Stimulated activated CD8-positive, alpha-beta memory T cell treated with anti-CD3 and anti-CD28 coated beads, Interleukin-4, amount 100 ng/mL, for 1 hour (primary cell): ENCODE results near the gene RRP1.

Source experiments
- DNase-seq, 2 donors: peaks; one replicate each; pipeline ENCODE4 v3.0.0-alpha.2; 2020; ENCODE audit warnings: low read depth in 2 of 2, low spot score in 1 of 2

RRP1 gene

GRCh38 chr21:43758811-43759210 lies 30.6 kb upstream of the RRP1 start:
- DNase-seq = no peak

GRCh38 chr21:43759651-43760050 lies 29.7 kb upstream of the RRP1 start:
- DNase-seq = no peak

GRCh38 chr21:43760391-43760958 lies 28.9 kb upstream of the RRP1 start:
- no peak for DNase-seq

- DNase-seq = no peak
These were observed 27.5 kb upstream of the RRP1 start for GRCh38 chr21:43761886-43762285.

- no peak for DNase-seq
These were observed 26.9 kb upstream of the RRP1 start for GRCh38 chr21:43762303-43763128.

DNA sequence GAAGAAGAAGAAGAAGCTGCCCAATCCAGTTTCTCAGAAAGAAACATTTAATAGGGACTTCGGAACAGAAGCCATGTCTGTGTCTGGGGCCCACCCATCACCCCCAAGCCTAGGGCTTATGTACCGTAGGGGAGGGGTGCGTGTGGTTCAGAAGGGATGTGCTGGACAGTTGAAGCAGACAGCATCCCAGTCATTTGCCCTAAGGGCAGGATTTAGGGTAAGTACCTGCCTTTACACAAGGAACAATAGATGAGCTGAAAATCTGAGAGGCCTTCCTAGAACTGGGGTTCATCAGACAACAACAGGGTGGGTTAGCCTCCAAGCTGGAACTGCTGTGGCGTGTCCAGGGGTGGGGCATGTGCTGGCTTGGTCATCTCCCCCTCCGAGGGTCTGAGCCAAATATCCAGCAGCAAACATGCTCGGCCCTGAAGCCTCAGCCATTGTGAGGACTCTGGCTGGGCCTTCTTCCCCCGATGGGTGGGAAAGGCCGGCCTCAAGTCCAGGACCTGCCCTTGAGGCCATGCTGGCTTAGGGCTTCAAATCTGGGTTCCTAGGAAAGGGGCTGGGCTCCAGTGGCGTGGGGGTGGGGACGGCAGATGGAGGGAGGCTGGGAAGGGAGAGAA lies 25.4 kb upstream of the RRP1 start:
- no peak for DNase-seq

DNA sequence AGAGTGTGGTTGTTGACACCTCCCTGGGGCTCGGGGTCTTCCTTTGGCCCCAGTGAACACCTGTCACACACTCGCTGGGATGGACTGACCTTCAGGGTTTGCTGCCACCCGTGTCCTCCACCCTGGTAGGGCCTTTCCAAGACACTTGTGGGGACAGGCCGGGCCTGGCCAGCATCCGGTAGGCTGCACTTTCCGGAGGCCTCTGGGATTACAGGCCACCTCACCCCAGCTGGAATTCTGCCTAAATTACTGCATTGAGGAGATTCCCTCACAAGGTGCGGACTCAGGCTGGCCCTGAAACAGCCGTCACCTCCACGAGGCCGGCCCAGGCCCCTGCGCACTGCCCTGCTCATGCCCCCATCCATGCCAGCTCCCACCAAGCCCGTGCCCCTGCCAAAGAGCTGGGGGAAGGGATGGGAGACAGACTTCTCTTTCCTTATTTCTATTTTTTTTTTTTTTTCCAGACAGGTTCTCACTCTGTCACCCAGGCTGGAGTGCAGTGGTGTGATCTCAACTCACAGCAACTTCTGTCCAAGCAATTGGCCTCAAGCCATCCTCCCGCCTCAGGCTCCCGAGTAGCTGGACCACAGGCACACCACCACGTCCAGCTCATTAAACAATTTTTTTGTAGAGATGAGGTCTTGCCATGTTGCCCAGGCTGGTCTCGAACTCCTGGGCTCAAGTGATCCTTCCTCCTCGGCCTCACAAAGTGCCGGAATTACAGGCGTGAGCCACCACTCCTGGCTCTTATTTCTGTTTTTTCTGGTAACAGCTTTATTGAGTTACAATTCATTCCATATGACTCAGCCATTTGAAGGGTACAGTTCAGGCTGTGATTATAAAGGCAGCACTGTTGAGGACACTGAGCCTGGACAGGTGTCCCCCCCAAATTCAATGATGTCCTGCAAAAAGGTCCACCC lies 24.5 kb upstream of the RRP1 start:
- no peak for DNase-seq

- no peak for DNase-seq
These were observed 22.5 kb upstream of the RRP1 start for GRCh38 chr21:43766734-43767497.

GRCh38 chr21:43767498-43767983 lies 21.8 kb upstream of the RRP1 start:
- DNase-seq = no peak

GRCh38 chr21:43767984-43768867 lies 21.2 kb upstream of the RRP1 start:
- no peak for DNase-seq

- no peak for DNase-seq
These were observed 20.6 kb upstream of the RRP1 start for GRCh38 chr21:43768868-43769167.

- DNase-seq = no peak
These were observed 19.9 kb upstream of the RRP1 start for GRCh38 chr21:43769325-43769958.

DNA sequence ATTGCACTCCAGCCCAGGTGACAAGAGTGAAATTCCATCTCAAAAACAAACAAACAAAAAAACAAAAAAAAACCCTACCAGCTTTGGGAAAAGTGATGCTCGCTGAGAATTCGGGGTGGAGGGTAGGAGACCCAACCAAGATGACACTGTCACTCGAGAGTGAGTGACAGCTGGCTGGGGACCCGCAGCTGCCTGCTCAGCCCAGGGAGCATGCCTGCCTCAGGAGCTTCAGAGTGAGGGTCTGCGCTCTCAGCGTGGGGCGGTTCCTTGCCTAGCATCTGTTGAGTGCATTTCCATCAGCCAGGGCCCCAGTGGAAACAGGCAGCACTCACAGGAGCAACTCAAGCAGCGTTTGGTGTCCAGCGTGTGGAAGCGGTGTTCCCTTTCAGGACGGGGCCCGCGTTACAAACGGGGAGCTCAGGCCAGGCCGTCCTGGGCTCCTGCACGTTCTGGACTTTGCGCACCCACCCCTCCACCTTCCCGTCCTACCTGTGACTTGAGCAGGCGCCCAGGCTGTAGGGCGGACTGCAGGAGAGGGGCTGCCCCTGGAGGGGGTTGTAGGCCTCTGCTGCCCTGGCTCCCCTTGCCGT lies 19.2 kb upstream of the RRP1 start:
- no peak for DNase-seq

GRCh38 chr21:43771199-43771675 lies 18.1 kb upstream of the RRP1 start:
- DNase-seq = no peak

- no peak for DNase-seq
These were observed 17.5 kb upstream of the RRP1 start for GRCh38 chr21:43771698-43772424.

DNA sequence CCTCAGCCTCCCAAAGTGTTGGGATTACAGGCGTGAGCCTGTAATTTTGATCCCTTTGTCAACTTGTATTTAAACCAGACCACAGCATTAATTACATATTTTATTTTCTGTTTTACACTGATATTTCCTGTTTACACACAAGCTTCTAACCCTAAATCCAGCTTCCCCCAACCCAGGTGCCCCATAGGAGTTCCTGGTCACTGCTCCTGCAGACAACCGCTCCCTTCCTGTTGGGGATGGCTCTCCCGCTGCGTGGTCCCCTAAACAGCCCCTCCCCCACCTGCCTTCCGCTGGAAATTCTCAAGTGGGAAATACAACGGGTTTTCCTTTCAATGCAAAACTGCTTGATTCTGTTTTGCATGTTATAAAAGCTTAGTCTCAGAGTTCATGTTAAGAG lies 17.0 kb upstream of the RRP1 start:
- DNase-seq = no peak

- DNase-seq = no peak
These were observed 15.2 kb upstream of the RRP1 start for GRCh38 chr21:43774163-43774562.

DNA sequence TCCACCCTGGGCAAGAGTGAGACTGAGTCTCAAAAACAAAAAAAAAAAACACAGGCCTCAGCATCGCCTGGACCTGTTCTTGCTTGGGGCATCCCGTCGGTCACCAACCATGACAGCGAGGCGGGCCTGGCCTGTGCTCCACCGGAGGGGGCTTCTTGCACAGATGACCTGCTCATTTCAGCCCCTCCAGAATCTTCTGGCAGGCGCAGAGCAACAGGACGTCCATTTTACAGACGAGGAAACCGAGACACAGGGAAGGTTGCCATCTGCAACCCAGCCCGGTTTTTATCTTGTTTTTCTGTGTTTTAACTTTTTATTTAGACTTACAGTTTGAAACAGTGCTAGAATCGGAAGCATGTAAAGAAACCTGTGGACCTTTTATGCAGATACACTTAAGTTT lies 14.2 kb upstream of the RRP1 start:
- DNase-seq = no peak
